Right lobe of liver (tissue), 6 donors: Measurements from ENCODE around the gene CLIC1. TPM values are rescaled to one million over a fixed set of nuclear protein-coding genes. Genes with fewer than 3 reads are reported as not detected.

Experiments used
- ATAC-seq, 4 donors: fragments of 200-7000 bp; cut with Tn5 transposase; one replicate each; pipeline ENCODE4 v1.9.1; 2020; ENCODE audit warnings: mild to moderate bottlenecking in 4 of 4, moderate library complexity in 4 of 4
- DNase-seq, 3 donors: peaks; one replicate each; pipeline ENCODE4 v3.0.0-alpha.2; 2020
- H3K27ac ChIP-seq, 3 donors: fragments of 200-600 bp; one replicate each; pipeline ENCODE4 v1.8.0; 2022
- H3K27me3 ChIP-seq, 2 donors: fragments of 200-600 bp; one replicate each; pipeline ENCODE4 v1.8.0; 2022
- H3K36me3 ChIP-seq, 4 donors: fragments of 200-600 bp; sonication (generic) in 1 of 4; one replicate each; pipeline versions ENCODE4 v1.5.1 to v1.8.0; 2017 to 2022; ENCODE audit warnings: control low read depth in 1 of 4
- H3K4me1 ChIP-seq, 4 donors: fragments of 200-600 bp; sonication (generic) in 1 of 4; one replicate each; pipeline versions ENCODE4 v1.5.1 to v1.8.0; 2017 to 2022; ENCODE audit warnings: control low read depth in 1 of 4
- H3K4me3 ChIP-seq, 3 donors: fragments of 200-600 bp; one replicate each; pipeline ENCODE4 v1.8.0; 2022
- H3K9me3 ChIP-seq, 4 donors: fragments of 200-600 bp; sonication (generic) in 1 of 4; one replicate each; pipeline versions ENCODE4 v1.5.1 to v1.8.0; 2017 to 2022; ENCODE audit warnings: control low read depth in 1 of 4
- CTCF ChIP-seq, 4 donors: fragments of 200-600 bp in 3 of 4; fragments of 450-650 bp in 1 of 4; IDR thresholded peaks; one replicate each; pipeline versions ENCODE4 v1.5.1 to v1.8.0; 2016 to 2022; ENCODE audit warnings: antibody characterized with exemption in 4 of 4, mild to moderate bottlenecking in 2 of 4
- POLR2A ChIP-seq: fragments of 450-650 bp; IDR thresholded peaks from one replicate; pipeline ENCODE4 v1.6.1; 2017; ENCODE audit warnings: antibody characterized with exemption, mild to moderate bottlenecking
- WGBS: methylation state at CpG from one replicate; pipeline ENCODE4 v1.1.6; 2018; ENCODE audit warnings: low coverage, low lambda C conversion rate; ENCODE audit not compliant: insufficient coverage; ENCODE audit errors: missing lambda C conversion rate; 5-methylcytosine and 5-hydroxymethylcytosine counted together
- intact Hi-C, 2 donors: fragments of 100-400 bp; cut with DNase I; formaldehyde crosslinking; loops; one replicate each; pipeline versions ENCODE4 v1.11.2 to v1.14.1; 2022
- total RNA-seq, 6 experiments: library from RNA; depleted of rRNA in 2 of 6; stranded (reverse); fragments of >200 nt in 2 of 6; fragmentation: NEBNext Ultra II Directional in 3 of 6; extraction: Animal tissue kit (Norgen Biotek cat#: 25700) in 3 of 6; gene quantifications; one replicate each; pipeline versions ENCODE4 v1.1.0 to v1.2.4, GENCODE V29; 2016 to 2023
- donor health status: DM: no; HTN: yes; CAD: no.
- donor health status: DM: no; HTN: no; CAD: no.
- donor health status: DM: no; HTN: no; CAD: no.
- donor health status: DM: no; HTN: yes; CAD: no.
- donor health status: DM: no; HTN: yes; CAD: no.

CLIC1 gene
- total RNA-seq, 6 experiments from 2014 or later: 36.7 to 123 (median 62.0) TPM

- no peaks in the 10 kb centered on the region for H3K27me3 ChIP-seq
- no peak for TF ChIP-seq CTCF (IDR thresholded peaks at IDR 0.05)
- TF ChIP-seq POLR2A: no peak
- intact Hi-C loops: no loop called here
- no peak within 1 kb of the TSS for H3K27ac ChIP-seq
- H3K36me3 ChIP-seq: no peaks in the 10 kb centered on the region
- ATAC-seq (no peak), DNase-seq (no peak)
- H3K4me3 ChIP-seq: no peak within 1 kb of the TSS
- H3K9me3 ChIP-seq: no peaks in the 10 kb centered on the region
- peaks cover 0 to 12% (median 6%) of the 10 kb centered on the region in 4 donors for H3K4me1 ChIP-seq
- WGBS: 35% methylated on average over 2 of the region's 3 CpGs
Measured at GRCh38 chr6:31706599-31706998, 29.7 kb downstream of the CLIC1 start, which contains the start of gene LY6G6F. TSS of gene LY6G6F (plus strand) at chr6:31706866. CDS start at chr6:31706907, 41 bp downstream.

- no peak for ATAC-seq
- H3K9me3 ChIP-seq: no peaks in the 10 kb centered on the region
- H3K36me3 ChIP-seq: no peaks in the 10 kb centered on the region
- no peaks in the 10 kb centered on the region for H3K27me3 ChIP-seq
- intact Hi-C loops: no loop called here
- DNase-seq: no peak
- H3K4me3 ChIP-seq: no peak overlapping the region
- 93% methylated on average over 5 of the region's 6 CpGs for WGBS
- H3K4me1 ChIP-seq: peaks cover 0 to 17% (median 10%) of the 10 kb centered on the region in 4 donors
- TF ChIP-seq CTCF (IDR thresholded peaks at IDR 0.05): no peak
- TF ChIP-seq POLR2A: no peak
- H3K27ac ChIP-seq: no peak overlapping the region
Measured at GRCh38 chr6:31705931-31706330, 30.4 kb downstream of the CLIC1 start.

GRCh38 chr6:31702819-31703716, 33.3 kb downstream of the CLIC1 start, which contains the start of gene ABHD16A:
TSS of gene ABHD16A (minus strand) at chr6:31703324. CDS start at chr6:31703281, 43 bp downstream.
- peaks cover 0 to 21% (median 11%) of the 10 kb centered on the region in 4 donors for H3K4me1 ChIP-seq
- peak; percentile 97 for ATAC-seq
- H3K27ac ChIP-seq: peak within 1 kb of the TSS; percentile 95 to 98 (median 97)
- H3K9me3 ChIP-seq: no peaks in the 10 kb centered on the region
- peaks cover 0 to 20% (median 0%) of the 10 kb centered on the region in 4 donors for H3K36me3 ChIP-seq
- peak; percentile 98 for TF ChIP-seq POLR2A
- TF ChIP-seq CTCF (IDR thresholded peaks at IDR 0.05): peak in 2 of 4 donors; percentile 10 to 21
- H3K27me3 ChIP-seq: no peaks in the 10 kb centered on the region
- WGBS: under 1% methylated on average over 42 of the region's 54 CpGs
- intact Hi-C loops: no loop called here
- DNase-seq: peak; percentile 99
- H3K4me3 ChIP-seq: peak within 1 kb of the TSS; percentile 71 to 80 (median 77)

- ATAC-seq (peak; percentile 1 to 6 (median 4)), DNase-seq (no peak)
- intact Hi-C loops: no loop called here
- under 1% methylated on average over 10 of the region's 10 CpGs for WGBS
- peaks cover 0 to 20% (median 2%) of the 10 kb centered on the region in 4 donors for H3K36me3 ChIP-seq
- TF ChIP-seq POLR2A (no peak), CTCF (IDR thresholded peaks at IDR 0.05) (no peak)
- H3K4me3 ChIP-seq: peak overlapping the region; percentile 71 to 80 (median 77)
- no peaks in the 10 kb centered on the region for H3K27me3 ChIP-seq
- H3K27ac ChIP-seq: peak overlapping the region; percentile 95 to 98 (median 97)
- peaks cover 0 to 21% (median 11%) of the 10 kb centered on the region in 4 donors for H3K4me1 ChIP-seq
- no peaks in the 10 kb centered on the region for H3K9me3 ChIP-seq
Measured at GRCh38 chr6:31702405-31702818, 33.9 kb downstream of the CLIC1 start.
